NOMO-1 treated with DMSO at 0.1 percent for 48 hours (cell line): ENCODE measurements around the gene STEAP3.

ENCODE experiments used
- DNase-seq: peaks from one replicate; lab custom pipeline; 2025; ENCODE audit not compliant: unreplicated experiment; lab: John Stamatoyannopoulos, UW

STEAP3 gene

GRCh38 chr2:119245841-119246230, 22.2 kb downstream of the STEAP3 start:
- DNase-seq: no peak

DNA sequence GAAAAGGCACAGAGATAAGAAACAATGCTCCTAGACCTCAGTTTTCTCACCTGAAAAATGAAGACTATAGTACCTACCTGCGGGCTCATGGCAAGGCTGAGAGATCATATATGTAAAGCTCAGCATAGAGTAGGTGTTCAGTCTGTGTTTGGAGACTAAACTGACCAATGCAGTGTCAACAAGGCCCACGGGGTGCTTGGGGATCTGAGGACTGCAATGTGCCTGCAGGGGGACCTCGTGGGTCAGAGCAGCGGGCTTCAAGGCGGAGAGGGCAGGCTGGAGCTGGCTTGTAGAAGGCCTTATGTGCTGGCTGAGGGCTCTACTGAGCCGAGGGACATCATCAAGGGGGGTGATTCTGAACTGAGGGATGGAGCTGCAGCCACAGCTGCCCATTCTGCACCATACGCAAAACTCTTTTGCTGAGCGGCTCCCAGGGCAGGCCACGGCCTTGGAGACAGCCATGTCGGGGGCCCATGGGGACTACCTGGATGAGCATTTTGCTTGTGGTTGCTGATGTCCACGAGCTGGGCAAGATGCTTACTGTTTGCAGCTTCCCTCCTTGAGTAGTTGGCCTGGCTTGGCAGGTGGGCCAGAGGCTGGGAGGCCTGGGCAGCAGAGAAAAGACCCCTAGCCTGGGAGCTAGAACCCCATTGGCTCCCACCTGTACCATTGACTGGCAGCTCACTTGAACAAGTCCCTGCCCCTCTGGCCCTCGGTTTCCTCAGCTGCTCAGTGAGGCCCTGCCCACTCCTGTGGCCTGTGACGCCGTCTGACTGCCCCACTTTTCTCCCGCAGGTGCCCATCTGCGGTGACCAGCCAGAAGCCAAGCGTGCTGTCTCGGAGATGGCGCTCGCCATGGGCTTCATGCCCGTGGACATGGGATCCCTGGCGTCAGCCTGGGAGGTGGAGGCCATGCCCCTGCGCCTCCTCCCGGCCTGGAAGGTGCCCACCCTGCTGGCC, 23.5 kb downstream of the STEAP3 start:
- no peak for DNase-seq

- no peak for DNase-seq
These were observed 24.2 kb downstream of the STEAP3 start for GRCh38 chr2:119247844-119248271.

- no peak for DNase-seq
These were observed 24.7 kb downstream of the STEAP3 start for GRCh38 chr2:119248311-119248710.

- DNase-seq: no peak
These were observed 25.1 kb downstream of the STEAP3 start for GRCh38 chr2:119248751-119249150.

- no peak for DNase-seq
These were observed 25.7 kb downstream of the STEAP3 start for GRCh38 chr2:119249311-119249710.

DNA sequence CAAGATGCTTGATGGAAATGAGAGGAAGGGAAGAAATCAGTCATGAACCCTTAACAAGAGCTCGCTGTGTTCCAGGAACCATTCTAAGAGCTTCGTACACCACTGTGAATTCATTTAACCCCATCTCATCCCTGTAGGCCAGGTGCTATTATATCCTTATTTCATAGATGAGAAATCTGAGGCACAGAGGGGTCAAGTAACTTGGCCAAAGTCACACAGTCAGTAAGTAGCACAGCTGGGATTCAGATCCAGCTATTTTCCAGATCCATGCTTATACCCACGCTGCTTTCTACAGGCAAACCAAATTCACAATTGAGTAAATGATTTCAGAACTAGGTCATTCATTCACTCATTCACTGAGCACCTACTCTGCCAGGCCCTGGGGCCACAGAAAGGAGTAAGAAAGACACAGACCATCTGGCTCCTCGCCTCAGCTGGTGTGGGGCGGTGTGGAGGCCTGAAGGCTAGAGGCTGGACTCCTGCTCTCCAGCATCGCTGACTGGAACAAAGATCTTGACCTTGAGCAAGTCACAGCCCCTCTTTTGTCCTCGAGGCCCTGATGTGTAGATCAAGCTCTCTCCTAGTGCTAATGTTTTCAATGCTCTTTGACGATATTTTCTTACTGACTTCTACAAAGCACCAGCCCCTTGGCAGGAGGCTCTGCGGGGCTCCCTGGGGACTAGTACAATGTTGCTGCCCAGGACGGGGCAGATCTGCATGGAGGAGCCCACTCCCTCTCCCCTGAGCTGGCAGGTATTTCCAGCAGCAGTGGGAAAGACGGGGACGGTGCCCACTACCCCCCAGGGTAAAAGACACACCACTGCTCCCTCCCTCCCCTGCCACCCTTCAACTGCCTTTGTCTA, 26.5 kb downstream of the STEAP3 start:
- no peak for DNase-seq

- DNase-seq: no peak
These were observed 27.2 kb downstream of the STEAP3 start for GRCh38 chr2:119250718-119251290.

- no peak for DNase-seq
These were observed 28.0 kb downstream of the STEAP3 start for GRCh38 chr2:119251652-119252051.

- DNase-seq: no peak
These were observed 28.8 kb downstream of the STEAP3 start for GRCh38 chr2:119252186-119253113.

DNA sequence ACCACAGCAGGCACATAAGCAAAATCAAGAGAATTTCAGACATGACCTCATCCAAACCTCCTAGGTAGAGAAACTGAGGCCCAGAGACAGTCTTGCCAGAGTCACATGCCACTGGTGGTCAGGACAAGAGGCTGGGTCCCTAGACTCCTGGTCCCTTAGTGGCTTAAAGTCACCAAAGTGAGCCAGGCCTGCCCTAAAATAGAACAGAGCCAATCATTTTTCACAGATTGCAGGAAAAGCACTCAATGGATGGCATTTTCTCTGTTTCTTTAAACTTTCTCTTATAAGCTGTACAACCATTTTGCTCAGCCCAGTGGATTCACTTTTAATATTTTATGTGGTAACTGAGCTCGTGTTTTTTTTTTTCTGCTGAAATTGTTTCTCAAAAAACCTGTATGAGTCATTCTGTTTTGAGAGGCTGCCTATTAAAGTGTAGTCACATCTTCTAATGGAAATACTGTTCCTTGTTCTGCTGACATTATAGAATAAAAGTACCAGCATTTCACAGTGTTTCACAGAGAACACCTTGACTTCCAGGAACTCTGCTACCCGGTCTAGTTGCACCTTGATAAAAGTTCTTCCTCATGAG, 29.6 kb downstream of the STEAP3 start:
- no peak for DNase-seq

DNA sequence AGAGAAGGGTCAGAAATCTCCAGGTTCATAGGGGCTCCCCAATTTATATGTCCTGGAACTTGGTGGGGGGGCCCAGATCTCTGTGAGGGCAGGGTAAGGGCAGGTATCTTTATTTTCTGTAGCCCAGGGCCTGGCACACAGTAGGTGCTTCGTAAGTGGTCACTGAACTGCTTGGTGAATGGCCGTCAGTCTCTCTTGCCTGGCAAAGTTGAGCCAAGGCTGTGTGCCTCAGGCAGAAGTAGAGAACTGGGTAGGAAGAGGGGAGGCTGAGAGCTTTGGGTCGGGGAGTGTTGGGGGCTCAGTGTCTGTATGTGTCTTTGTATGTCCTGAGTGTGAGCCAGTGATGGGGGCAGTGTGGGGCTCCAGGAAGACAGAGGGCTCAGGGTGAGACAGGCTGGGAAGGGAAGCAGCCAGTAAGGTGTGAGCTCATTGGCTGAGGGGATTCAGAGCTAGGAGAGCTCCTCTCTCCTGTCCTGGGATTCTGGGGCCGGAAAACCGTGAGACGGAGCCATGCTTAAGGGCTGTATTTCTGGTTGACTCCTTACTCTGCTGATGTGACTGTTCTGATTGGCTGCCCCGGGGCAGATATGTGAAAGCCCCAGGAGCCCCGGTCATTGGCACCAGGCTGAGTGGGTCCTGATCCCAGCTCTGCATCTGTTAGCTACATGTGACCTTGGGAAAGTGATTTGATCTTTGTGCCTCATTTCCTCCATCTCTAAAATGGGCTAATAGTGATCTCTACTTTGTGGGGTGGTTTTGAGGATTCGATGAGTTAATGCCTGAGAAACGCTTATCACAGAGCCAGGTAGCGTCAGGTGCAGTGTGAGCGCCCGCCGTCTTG, 30.3 kb downstream of the STEAP3 start:
- DNase-seq: no peak

DNA sequence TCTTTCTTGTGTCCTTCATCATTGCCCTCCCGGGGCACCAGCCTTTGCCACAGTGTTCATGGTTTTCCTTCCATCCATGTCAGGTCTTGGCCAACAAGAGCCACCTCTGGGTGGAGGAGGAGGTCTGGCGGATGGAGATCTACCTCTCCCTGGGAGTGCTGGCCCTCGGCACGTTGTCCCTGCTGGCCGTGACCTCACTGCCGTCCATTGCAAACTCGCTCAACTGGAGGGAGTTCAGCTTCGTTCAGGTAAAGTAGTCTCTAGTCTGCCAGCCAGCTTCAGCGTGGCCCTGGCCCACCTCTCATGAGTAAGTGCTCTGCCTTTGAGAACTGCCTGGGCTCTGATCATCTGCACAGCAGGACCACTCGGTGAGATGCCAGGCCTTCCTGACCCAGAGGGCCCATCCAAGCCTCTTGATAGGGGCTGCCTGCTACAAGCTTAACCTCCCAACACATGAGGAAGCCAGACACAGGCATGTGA, 31.0 kb downstream of the STEAP3 start:
- DNase-seq: no peak

- DNase-seq: no peak
These were observed 32.3 kb downstream of the STEAP3 start for GRCh38 chr2:119255760-119256581.

GRCh38 chr2:119256582-119256921, 32.9 kb downstream of the STEAP3 start:
- no peak for DNase-seq

GRCh38 chr2:119257198-119257597, 33.6 kb downstream of the STEAP3 start:
- no peak for DNase-seq

GRCh38 chr2:119259296-119259860, 35.7 kb downstream of the STEAP3 start:
- DNase-seq: no peak
